BLaER1 treated with 17β-estradiol and CSF1 and Interleukin-3, amounts not matched to agents 10 nM and 100 nM (cell line): Measurements from ENCODE around the gene PBX1.

Experiments used
- H3K27ac ChIP-seq, 11 experiments: shearing (Covaris generic); formaldehyde crosslinking; 2 replicates each; pipeline ENCODE4 v1.8.1; 2022
- H3K27me3 ChIP-seq, 11 experiments: shearing (Covaris generic); formaldehyde crosslinking; 2 replicates each; pipeline ENCODE4 v1.8.1; 2022
- H3K36me3 ChIP-seq, 11 experiments: shearing (Covaris generic); formaldehyde crosslinking; 2 replicates each; pipeline ENCODE4 v1.8.1; 2022
- H3K4me1 ChIP-seq, 10 experiments: shearing (Covaris generic); formaldehyde crosslinking; 2 replicates each; pipeline ENCODE4 v1.8.1; 2022
- H3K4me2 ChIP-seq, 11 experiments: shearing (Covaris generic); formaldehyde crosslinking; 2 replicates each; pipeline ENCODE4 v1.8.1; 2022
- H3K4me3 ChIP-seq, 10 experiments: shearing (Covaris generic); formaldehyde crosslinking; 2 replicates each; pipeline ENCODE4 v1.8.1; 2022
- H3K9ac ChIP-seq, 11 experiments: shearing (Covaris generic); formaldehyde crosslinking; 2 replicates each; pipeline ENCODE4 v1.8.1; 2022
- H3K9me3 ChIP-seq, 11 experiments: shearing (Covaris generic); formaldehyde crosslinking; replicated peaks in 1 of 11; 2 replicates each; pipeline ENCODE4 v1.8.1; 2022
- H4K20me1 ChIP-seq, 11 experiments: shearing (Covaris generic); formaldehyde crosslinking; 2 replicates each; pipeline ENCODE4 v1.8.1; 2022
- Cebpa-rat ChIP-seq, 11 experiments: shearing (Covaris generic); IDR thresholded peaks; 2 replicates each; pipeline ENCODE4 v1.8.1; 2022

The PBX1 gene

DNA sequence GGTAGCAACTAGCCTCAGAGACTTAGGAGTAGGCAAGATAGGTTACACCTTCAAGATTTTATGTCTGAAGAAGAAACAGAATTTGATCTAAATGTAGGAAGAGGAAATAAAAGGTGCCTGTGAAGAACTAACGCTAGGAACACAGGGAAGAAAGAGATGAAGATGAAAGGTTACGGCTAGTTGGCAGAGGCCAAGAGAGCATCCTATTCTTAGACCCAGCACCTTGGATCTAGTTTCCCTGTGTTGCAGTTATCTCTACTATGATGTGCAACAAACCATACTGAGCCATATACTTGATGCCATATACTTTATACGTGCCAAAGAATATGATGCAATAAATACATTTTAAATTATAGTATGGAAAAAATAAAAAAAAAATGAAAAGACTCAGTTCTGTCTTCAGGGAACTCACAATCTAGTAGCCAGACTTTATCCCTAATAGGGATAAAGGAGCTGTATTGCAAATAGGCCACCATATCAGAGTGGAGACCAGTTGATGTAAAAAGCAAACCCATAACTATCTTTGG, 181.1 kb downstream of the PBX1 start:
- Histone ChIP-seq H3K27ac (no peak overlapping the region), H3K4me1 (peaks cover 0 to 19% (median 0%) of the 10 kb centered on the region in 10 experiments; a peak in 5 of 20 replicates), H3K4me3 (no peak overlapping the region), H3K9me3 (no peaks in the 10 kb centered on the region), H3K36me3 (peaks cover 0 to 84% (median 21%) of the 10 kb centered on the region in 11 experiments; a peak in 14 of 22 replicates), H3K4me2 (no peak overlapping the region), H4K20me1 (peaks cover 0 to 27% (median 0%) of the 10 kb centered on the region in 11 experiments; a peak in 8 of 22 replicates), H3K9ac (no peak overlapping the region), H3K27me3 (no peaks in the 10 kb centered on the region)
- peak in 2 of 11 experiments; percentile 19 to 55; a peak in 1 of 22 replicates for TF ChIP-seq Cebpa-rat (IDR thresholded peaks at IDR 0.05)

DNA sequence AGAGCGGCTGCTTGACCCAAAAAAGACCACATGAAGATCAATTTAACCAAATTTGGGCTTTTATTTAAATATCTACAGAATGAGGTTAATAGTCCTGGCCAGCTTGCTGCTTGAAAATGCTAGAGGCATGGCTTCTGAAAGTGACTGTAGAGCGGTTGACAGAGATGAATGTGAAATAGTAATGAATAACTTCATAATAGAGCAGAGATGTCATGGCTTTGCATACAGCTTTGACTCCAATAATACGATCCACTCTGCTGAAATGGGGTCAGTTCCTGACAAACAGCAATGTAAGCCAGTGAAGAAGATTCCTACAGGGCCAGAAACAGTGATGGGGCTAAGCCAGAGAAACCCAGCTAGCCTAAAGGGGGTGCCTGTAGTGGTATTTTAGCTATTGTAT, 183.8 kb downstream of the PBX1 start:
- no peak overlapping the region for H3K4me3 ChIP-seq
- H3K27ac ChIP-seq, result no peak overlapping the region
- no peaks in the 10 kb centered on the region for H3K27me3 ChIP-seq
- no peak for TF ChIP-seq Cebpa-rat (IDR thresholded peaks at IDR 0.05)
- H3K4me1 ChIP-seq, result peaks cover 4 to 37% (median 9%) of the 10 kb centered on the region in 10 experiments
- no peak overlapping the region for H3K4me2 ChIP-seq
- no peak overlapping the region for H3K9ac ChIP-seq
- peaks cover 0 to 23% (median 0%) of the 10 kb centered on the region in 11 experiments; a peak in 6 of 22 replicates for H4K20me1 ChIP-seq
- no peaks in the 10 kb centered on the region for H3K9me3 ChIP-seq
- peaks cover 0 to 75% (median 11%) of the 10 kb centered on the region in 11 experiments; a peak in 12 of 22 replicates for H3K36me3 ChIP-seq

DNA sequence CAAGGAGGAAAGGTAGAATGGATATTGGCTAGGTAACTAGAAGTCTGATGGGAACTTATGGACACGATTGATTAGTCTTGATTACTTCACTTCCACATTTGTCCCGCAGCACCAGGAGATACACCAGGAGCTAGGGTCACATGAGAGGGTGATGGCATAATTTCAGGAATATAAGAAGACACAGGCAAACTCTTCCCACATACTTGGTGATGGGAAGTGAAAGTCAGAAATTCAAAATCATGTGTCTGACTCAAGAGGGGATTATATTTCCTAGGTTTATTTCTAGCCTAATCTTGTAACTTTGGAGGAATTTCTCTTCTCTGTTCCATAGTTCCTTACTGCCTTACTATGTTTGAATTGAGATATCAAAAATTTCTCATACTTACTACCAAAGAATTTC, 185.0 kb downstream of the PBX1 start:
- Histone ChIP-seq H3K4me3 (no peak overlapping the region), H3K4me2 (peak overlapping the region in 2 of 11 experiments; percentile 50 to 64; a peak in 4 of 22 replicates), H3K9me3 (no peaks in the 10 kb centered on the region), H3K27ac (no peak overlapping the region), H3K9ac (no peak overlapping the region), H4K20me1 (peaks cover 0 to 28% (median under 1%) of the 10 kb centered on the region in 11 experiments; a peak in 7 of 22 replicates), H3K36me3 (peaks cover 0 to 78% (median 11%) of the 10 kb centered on the region in 11 experiments; a peak in 13 of 22 replicates), H3K4me1 (peaks cover 11 to 44% (median 16%) of the 10 kb centered on the region in 10 experiments), H3K27me3 (no peaks in the 10 kb centered on the region)
- no peak for TF ChIP-seq Cebpa-rat (IDR thresholded peaks at IDR 0.05)

DNA sequence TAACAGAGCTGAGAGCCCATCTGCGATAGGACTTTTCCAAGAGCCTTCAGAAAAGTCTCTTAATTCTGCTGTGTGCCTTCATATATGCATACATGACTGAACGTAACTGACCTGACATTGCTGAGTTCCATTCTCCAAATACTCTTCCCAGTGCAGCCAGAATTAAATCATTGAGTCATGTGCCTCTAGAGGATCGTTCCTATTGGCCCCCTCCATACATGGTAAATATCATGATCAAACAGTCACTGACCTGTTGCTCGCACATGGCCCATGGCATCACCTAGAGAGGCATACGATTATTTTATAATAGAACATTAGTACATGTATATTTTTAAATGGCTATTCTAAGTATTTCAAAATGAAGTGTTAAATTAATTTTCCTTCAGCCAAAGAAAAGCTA, 186.8 kb downstream of the PBX1 start:
- no peak overlapping the region for H3K9ac ChIP-seq
- H3K4me1 ChIP-seq, result peaks cover 11 to 44% (median 16%) of the 10 kb centered on the region in 10 experiments
- peaks cover 0 to 78% (median 17%) of the 10 kb centered on the region in 11 experiments; a peak in 13 of 22 replicates for H3K36me3 ChIP-seq
- TF ChIP-seq Cebpa-rat (IDR thresholded peaks at IDR 0.05), result no peak
- H3K9me3 ChIP-seq, result no peaks in the 10 kb centered on the region
- no peak overlapping the region for H3K4me3 ChIP-seq
- H3K27me3 ChIP-seq, result no peaks in the 10 kb centered on the region
- H3K27ac ChIP-seq, result no peak overlapping the region
- no peak overlapping the region for H3K4me2 ChIP-seq
- peaks cover 0 to 31% (median 5%) of the 10 kb centered on the region in 11 experiments; a peak in 6 of 22 replicates for H4K20me1 ChIP-seq

DNA sequence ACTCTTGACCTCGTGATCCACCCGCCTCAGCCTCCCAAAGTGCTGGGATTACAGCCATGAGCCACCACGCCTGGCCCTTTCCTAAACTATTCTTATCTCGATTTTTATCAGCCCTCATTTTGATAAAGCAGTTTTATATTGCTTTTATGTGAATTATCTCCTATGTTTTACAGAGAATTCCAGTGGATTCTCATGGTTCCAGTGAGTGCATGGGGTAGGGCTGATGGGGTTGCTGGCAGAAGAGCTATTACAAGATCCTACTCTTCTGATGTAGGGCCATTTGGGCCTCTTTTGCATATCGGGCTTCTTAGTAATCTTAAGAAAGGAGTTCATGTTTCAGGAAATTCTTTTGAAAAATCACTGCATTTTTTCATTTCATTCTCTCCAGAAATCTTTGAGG, 187.6 kb downstream of the PBX1 start:
- no peak overlapping the region for H3K9ac ChIP-seq
- H3K27ac ChIP-seq, result no peak overlapping the region
- no peak overlapping the region for H3K4me3 ChIP-seq
- H3K27me3 ChIP-seq, result no peaks in the 10 kb centered on the region
- no peaks in the 10 kb centered on the region for H3K9me3 ChIP-seq
- H4K20me1 ChIP-seq, result peaks cover 0 to 33% (median 7%) of the 10 kb centered on the region in 11 experiments; a peak in 7 of 22 replicates
- H3K36me3 ChIP-seq, result peaks cover 0 to 71% (median 10%) of the 10 kb centered on the region in 11 experiments; a peak in 13 of 22 replicates
- no peak for TF ChIP-seq Cebpa-rat (IDR thresholded peaks at IDR 0.05)
- peaks cover 11 to 44% (median 16%) of the 10 kb centered on the region in 10 experiments for H3K4me1 ChIP-seq
- H3K4me2 ChIP-seq, result peak overlapping the region in 3 of 11 experiments; percentile 1 to 55 (median 43); a peak in 3 of 22 replicates

DNA sequence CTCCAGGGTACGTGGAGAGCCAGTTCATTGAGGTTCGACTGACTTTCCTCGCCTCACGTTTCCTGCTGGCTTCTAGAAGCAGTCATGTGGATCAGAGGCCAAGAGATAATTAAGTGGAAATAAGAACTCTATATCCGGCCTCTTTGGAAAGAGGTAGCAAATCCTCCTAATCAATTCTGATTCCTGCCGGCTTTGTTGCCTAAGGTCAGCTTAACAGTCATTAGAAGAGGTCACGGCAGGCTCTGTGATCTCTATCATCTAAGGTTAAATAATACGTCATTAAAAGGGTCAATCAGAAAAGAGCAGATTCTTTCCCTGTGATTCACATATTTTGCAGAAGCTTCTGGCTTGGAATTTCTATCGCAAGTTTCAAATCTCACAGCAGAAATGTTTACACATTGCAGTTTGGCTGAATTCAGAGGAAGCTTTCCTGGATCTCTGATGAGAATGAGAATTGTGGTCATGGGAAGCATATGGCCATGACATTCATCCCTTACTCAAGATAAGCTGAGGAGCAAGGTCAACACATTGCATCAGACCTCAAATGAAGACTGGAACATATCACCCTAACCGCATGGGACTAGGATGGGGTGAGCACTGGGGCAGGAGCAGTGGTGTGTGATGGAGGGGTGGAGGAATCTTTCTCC, 189.4 kb downstream of the PBX1 start:
- no peak overlapping the region for H3K9ac ChIP-seq
- no peaks in the 10 kb centered on the region for H3K27me3 ChIP-seq
- H3K4me1 ChIP-seq, result peaks cover 11 to 42% (median 16%) of the 10 kb centered on the region in 10 experiments
- TF ChIP-seq Cebpa-rat (IDR thresholded peaks at IDR 0.05), result no peak
- no peak overlapping the region for H3K27ac ChIP-seq
- peaks cover 0 to 46% (median 8%) of the 10 kb centered on the region in 11 experiments; a peak in 10 of 22 replicates for H4K20me1 ChIP-seq
- no peak overlapping the region for H3K4me3 ChIP-seq
- peaks cover 0 to 62% (median 12%) of the 10 kb centered on the region in 11 experiments; a peak in 13 of 22 replicates for H3K36me3 ChIP-seq
- peak overlapping the region in 8 of 11 experiments; percentile 1 to 38 (median 18); a peak in 9 of 22 replicates for H3K4me2 ChIP-seq
- no peaks in the 10 kb centered on the region for H3K9me3 ChIP-seq

DNA sequence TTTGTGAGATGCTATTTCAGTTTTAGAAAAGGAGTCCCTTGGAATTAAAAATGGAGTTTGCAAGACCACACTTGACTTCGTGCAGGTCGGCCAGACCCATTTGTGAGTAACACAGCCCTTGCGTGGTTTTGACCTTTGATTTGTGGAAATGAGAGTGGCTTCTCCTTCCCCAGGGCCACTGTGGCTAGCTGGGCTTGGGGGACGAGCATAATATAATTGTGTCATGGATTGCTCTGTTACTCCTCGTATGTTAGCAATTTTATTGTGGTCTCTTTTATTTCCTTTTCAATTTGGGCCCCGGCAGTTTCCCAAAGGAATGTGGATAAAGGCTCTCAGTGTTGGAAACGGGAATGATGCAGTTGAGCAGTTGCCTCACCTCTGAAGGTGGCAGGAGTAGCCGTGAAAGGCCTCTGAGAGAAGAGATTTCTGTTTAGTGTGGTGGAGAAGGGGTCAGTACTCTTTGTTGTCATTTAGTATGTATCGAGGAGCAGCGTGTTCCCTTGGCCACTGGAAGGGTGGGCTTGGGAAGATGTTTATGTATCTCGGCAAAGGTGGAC, 194.6 kb downstream of the PBX1 start:
- peaks cover 7 to 78% (median 20%) of the 10 kb centered on the region in 11 experiments; a peak in 17 of 22 replicates for H4K20me1 ChIP-seq
- no peak overlapping the region for H3K4me2 ChIP-seq
- H3K4me1 ChIP-seq, result peaks cover 0 to 1% (median 0%) of the 10 kb centered on the region in 10 experiments; a peak in 1 of 20 replicates
- no peaks in the 10 kb centered on the region for H3K9me3 ChIP-seq
- no peak overlapping the region for H3K9ac ChIP-seq
- no peak for TF ChIP-seq Cebpa-rat (IDR thresholded peaks at IDR 0.05)
- no peaks in the 10 kb centered on the region for H3K27me3 ChIP-seq
- no peak overlapping the region for H3K4me3 ChIP-seq
- peaks cover 4 to 61% (median 33%) of the 10 kb centered on the region in 11 experiments; a peak in 16 of 22 replicates for H3K36me3 ChIP-seq
- no peak overlapping the region for H3K27ac ChIP-seq

DNA sequence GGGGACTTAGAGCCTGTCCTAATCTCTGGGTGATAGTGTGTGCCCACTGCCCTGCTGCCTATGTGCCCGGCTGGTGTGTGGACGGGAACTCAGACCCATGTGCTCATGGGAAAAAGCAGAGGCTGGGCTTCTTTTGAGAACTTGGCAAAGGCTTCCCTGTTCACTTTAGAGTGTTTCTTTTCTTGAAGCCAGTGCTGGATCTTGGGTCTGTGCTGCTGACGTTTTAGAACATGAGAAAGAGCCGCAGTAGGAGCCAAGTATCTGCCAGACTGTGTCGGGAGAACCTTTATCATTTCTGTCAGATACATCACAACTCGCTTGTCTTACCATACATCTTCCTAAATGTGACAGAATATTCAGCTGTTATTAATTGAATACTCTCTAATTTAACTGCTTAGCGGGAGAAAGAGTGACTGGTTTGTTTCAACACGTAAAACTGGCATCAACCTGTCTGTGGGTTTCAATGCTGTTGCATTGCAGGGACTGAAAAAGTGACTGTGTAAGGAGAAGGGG, 195.2 kb downstream of the PBX1 start:
- Histone ChIP-seq H3K4me1 (no peaks in the 10 kb centered on the region), H3K4me2 (no peak overlapping the region)

DNA sequence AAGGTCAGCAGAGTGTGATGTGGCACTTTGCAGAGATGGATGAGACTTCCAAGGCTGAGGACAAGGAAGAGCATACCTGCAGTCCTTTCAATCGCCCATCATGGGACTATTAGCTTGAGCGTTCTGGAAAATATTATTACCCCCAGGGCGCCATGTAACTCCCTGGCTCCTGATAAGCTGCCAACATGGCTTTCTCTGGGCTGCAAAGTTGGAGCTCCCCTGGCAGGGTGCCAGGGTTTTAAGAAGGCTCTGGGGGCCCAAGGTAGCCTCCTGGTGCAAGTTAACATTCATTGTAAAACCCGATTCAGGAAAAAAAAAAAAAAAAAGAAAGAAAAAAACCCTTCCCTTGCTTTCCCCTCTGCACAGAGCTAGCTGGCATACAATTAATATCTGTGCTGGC, 196.7 kb downstream of the PBX1 start:
- peaks cover 7 to 83% (median 20%) of the 10 kb centered on the region in 11 experiments; a peak in 18 of 22 replicates for H4K20me1 ChIP-seq
- H3K9ac ChIP-seq, result no peak overlapping the region
- no peak for TF ChIP-seq Cebpa-rat (IDR thresholded peaks at IDR 0.05)
- peaks cover 4 to 66% (median 33%) of the 10 kb centered on the region in 11 experiments; a peak in 16 of 22 replicates for H3K36me3 ChIP-seq
- no peaks in the 10 kb centered on the region for H3K9me3 ChIP-seq
- no peaks in the 10 kb centered on the region; a peak in 2 of 20 replicates for H3K4me1 ChIP-seq
- no peaks in the 10 kb centered on the region for H3K27me3 ChIP-seq
- no peak overlapping the region for H3K4me3 ChIP-seq
- no peak overlapping the region for H3K27ac ChIP-seq
- no peak overlapping the region for H3K4me2 ChIP-seq

More for the DNA sequence above, 195.2 kb downstream of the PBX1 start:
- Histone ChIP-seq H3K27me3 (no peaks in the 10 kb centered on the region), H3K27ac (no peak overlapping the region), H4K20me1 (peaks cover 7 to 82% (median 20%) of the 10 kb centered on the region in 11 experiments; a peak in 17 of 22 replicates), H3K36me3 (peaks cover 4 to 62% (median 34%) of the 10 kb centered on the region in 11 experiments; a peak in 16 of 22 replicates), H3K9ac (no peak overlapping the region), H3K9me3 (no peaks in the 10 kb centered on the region), H3K4me3 (no peak overlapping the region)
- TF ChIP-seq Cebpa-rat (IDR thresholded peaks at IDR 0.05), result no peak
